ENCODE measurements around the gene STK32B. TPM values are rescaled to one million over a fixed set of nuclear protein-coding genes. Genes with fewer than 3 reads are reported as not detected.

The STK32B gene
- total RNA-seq, 1 donor from 2014 or later = not detected

- intact Hi-C loops (cut with micrococcal nuclease) = no loop called here
- DNase-seq (ENCODE audit: low spot score) = no peak
- Mint-ChIP-seq H3K9me3 (peaks cover 14% of the 10 kb centered on the region), H3K4me1 (ENCODE audit: low read depth) (no peaks in the 10 kb centered on the region), H3K27me3 (ENCODE audit: insufficient read depth) (no peaks in the 10 kb centered on the region), H3K4me3 (no peak overlapping the region), H3K27ac (no peak overlapping the region), H3K36me3 (ENCODE audit: low read depth) (no peaks in the 10 kb centered on the region)
Observed at GRCh38 chr4:5098176-5098575, 46.9 kb downstream of the STK32B start.

- no peaks in the 10 kb centered on the region for H3K27me3 Mint-ChIP-seq (ENCODE audit: insufficient read depth)
- no peaks in the 10 kb centered on the region for H3K36me3 Mint-ChIP-seq (ENCODE audit: low read depth)
- peaks cover 14% of the 10 kb centered on the region for H3K9me3 Mint-ChIP-seq
- DNase-seq (ENCODE audit: low spot score) = no peak
- intact Hi-C loops (cut with micrococcal nuclease) = no loop called here
- H3K4me1 Mint-ChIP-seq (ENCODE audit: low read depth) = no peaks in the 10 kb centered on the region
- H3K27ac Mint-ChIP-seq = no peak overlapping the region
- H3K4me3 Mint-ChIP-seq = no peak overlapping the region
Observed at GRCh38 chr4:5100336-5100735, 49.1 kb downstream of the STK32B start.

GRCh38 chr4:5100986-5101385 is 49.7 kb downstream of the STK32B start:
- H3K9me3 Mint-ChIP-seq = peaks cover 14% of the 10 kb centered on the region
- H3K27me3 Mint-ChIP-seq (ENCODE audit: insufficient read depth) = no peaks in the 10 kb centered on the region
- intact Hi-C loops (cut with micrococcal nuclease) = no loop called here
- H3K4me3 Mint-ChIP-seq = no peak overlapping the region
- DNase-seq (ENCODE audit: low spot score) = no peak
- no peaks in the 10 kb centered on the region for H3K4me1 Mint-ChIP-seq (ENCODE audit: low read depth)
- H3K36me3 Mint-ChIP-seq (ENCODE audit: low read depth) = no peaks in the 10 kb centered on the region
- no peak overlapping the region for H3K27ac Mint-ChIP-seq

- intact Hi-C loops (cut with micrococcal nuclease) = no loop called here
- Mint-ChIP-seq H3K27ac (no peak overlapping the region), H3K4me1 (ENCODE audit: low read depth) (no peaks in the 10 kb centered on the region), H3K36me3 (ENCODE audit: low read depth) (no peaks in the 10 kb centered on the region), H3K9me3 (peaks cover 10% of the 10 kb centered on the region), H3K4me3 (no peak overlapping the region), H3K27me3 (ENCODE audit: insufficient read depth) (no peaks in the 10 kb centered on the region)
- DNase-seq (ENCODE audit: low spot score) = no peak
Observed at GRCh38 chr4:5101571-5101970, 50.3 kb downstream of the STK32B start.

GRCh38 chr4:5110901-5111300 is 59.6 kb downstream of the STK32B start:
- Mint-ChIP-seq H3K36me3 (ENCODE audit: low read depth) (no peaks in the 10 kb centered on the region), H3K9me3 (no peaks in the 10 kb centered on the region), H3K27ac (no peak overlapping the region), H3K4me1 (ENCODE audit: low read depth) (no peaks in the 10 kb centered on the region), H3K4me3 (no peak overlapping the region), H3K27me3 (ENCODE audit: insufficient read depth) (no peaks in the 10 kb centered on the region)
- no peak for DNase-seq (ENCODE audit: low spot score)
- intact Hi-C loops (cut with micrococcal nuclease) = no loop called here

- no peak overlapping the region for H3K4me3 Mint-ChIP-seq
- H3K27me3 Mint-ChIP-seq (ENCODE audit: insufficient read depth) = no peaks in the 10 kb centered on the region
- DNase-seq (ENCODE audit: low spot score) = no peak
- no peaks in the 10 kb centered on the region for H3K9me3 Mint-ChIP-seq
- no peak overlapping the region for H3K27ac Mint-ChIP-seq
- H3K36me3 Mint-ChIP-seq (ENCODE audit: low read depth) = no peaks in the 10 kb centered on the region
- H3K4me1 Mint-ChIP-seq (ENCODE audit: low read depth) = no peaks in the 10 kb centered on the region
- intact Hi-C loops (cut with micrococcal nuclease) = no loop called here
Observed at GRCh38 chr4:5112333-5113095, 61.2 kb downstream of the STK32B start.

GRCh38 chr4:5114950-5115349 is 63.7 kb downstream of the STK32B start:
- intact Hi-C loops (cut with micrococcal nuclease) = no loop called here
- Mint-ChIP-seq H3K36me3 (ENCODE audit: low read depth) (no peaks in the 10 kb centered on the region), H3K27ac (no peak overlapping the region), H3K27me3 (ENCODE audit: insufficient read depth) (no peaks in the 10 kb centered on the region), H3K9me3 (no peaks in the 10 kb centered on the region), H3K4me3 (no peak overlapping the region), H3K4me1 (ENCODE audit: low read depth) (no peaks in the 10 kb centered on the region)
- no peak for DNase-seq (ENCODE audit: low spot score)

- H3K27ac Mint-ChIP-seq = no peak overlapping the region
- intact Hi-C loops (cut with micrococcal nuclease) = no loop called here
- no peak overlapping the region for H3K4me3 Mint-ChIP-seq
- no peaks in the 10 kb centered on the region for H3K27me3 Mint-ChIP-seq (ENCODE audit: insufficient read depth)
- H3K4me1 Mint-ChIP-seq (ENCODE audit: low read depth) = no peaks in the 10 kb centered on the region
- no peaks in the 10 kb centered on the region for H3K36me3 Mint-ChIP-seq (ENCODE audit: low read depth)
- no peak for DNase-seq (ENCODE audit: low spot score)
- no peaks in the 10 kb centered on the region for H3K9me3 Mint-ChIP-seq
Observed at GRCh38 chr4:5118091-5118786, 67.0 kb downstream of the STK32B start.

- intact Hi-C loops (cut with micrococcal nuclease) = no loop called here
- Mint-ChIP-seq H3K9me3 (no peaks in the 10 kb centered on the region), H3K4me3 (no peak overlapping the region)
Observed at GRCh38 chr4:5118994-5119835, 67.9 kb downstream of the STK32B start.

GRCh38 chr4:5120067-5120466 is 68.8 kb downstream of the STK32B start:
- DNase-seq (ENCODE audit: low spot score) = no peak
- intact Hi-C loops (cut with micrococcal nuclease) = no loop called here

More at GRCh38 chr4:5118994-5119835, 67.9 kb downstream of the STK32B start:
- Mint-ChIP-seq H3K36me3 (ENCODE audit: low read depth) (no peaks in the 10 kb centered on the region), H3K27me3 (ENCODE audit: insufficient read depth) (no peaks in the 10 kb centered on the region), H3K27ac (no peak overlapping the region), H3K4me1 (ENCODE audit: low read depth) (no peaks in the 10 kb centered on the region)
- no peak for DNase-seq (ENCODE audit: low spot score)

GRCh38 chr4:5120468-5120867 is 69.2 kb downstream of the STK32B start:
- Mint-ChIP-seq H3K9me3 (no peaks in the 10 kb centered on the region), H3K27ac (no peak overlapping the region), H3K36me3 (ENCODE audit: low read depth) (no peaks in the 10 kb centered on the region), H3K4me3 (no peak overlapping the region), H3K4me1 (ENCODE audit: low read depth) (no peaks in the 10 kb centered on the region), H3K27me3 (ENCODE audit: insufficient read depth) (no peaks in the 10 kb centered on the region)
- intact Hi-C loops (cut with micrococcal nuclease) = no loop called here
- DNase-seq (ENCODE audit: low spot score) = no peak

More at GRCh38 chr4:5120067-5120466, 68.8 kb downstream of the STK32B start:
- Mint-ChIP-seq H3K4me3 (no peak overlapping the region), H3K4me1 (ENCODE audit: low read depth) (no peaks in the 10 kb centered on the region), H3K27ac (no peak overlapping the region), H3K36me3 (ENCODE audit: low read depth) (no peaks in the 10 kb centered on the region), H3K9me3 (no peaks in the 10 kb centered on the region), H3K27me3 (ENCODE audit: insufficient read depth) (no peaks in the 10 kb centered on the region)

GRCh38 chr4:5122114-5122513 is 70.8 kb downstream of the STK32B start:
- no peaks in the 10 kb centered on the region for H3K9me3 Mint-ChIP-seq
- H3K4me3 Mint-ChIP-seq = no peak overlapping the region
- intact Hi-C loops (cut with micrococcal nuclease) = no loop called here
- H3K27me3 Mint-ChIP-seq (ENCODE audit: insufficient read depth) = no peaks in the 10 kb centered on the region
- no peaks in the 10 kb centered on the region for H3K36me3 Mint-ChIP-seq (ENCODE audit: low read depth)
- no peak overlapping the region for H3K27ac Mint-ChIP-seq
- no peak for DNase-seq (ENCODE audit: low spot score)
- no peaks in the 10 kb centered on the region for H3K4me1 Mint-ChIP-seq (ENCODE audit: low read depth)

- intact Hi-C loops (cut with micrococcal nuclease) = no loop called here
- no peaks in the 10 kb centered on the region for H3K36me3 Mint-ChIP-seq (ENCODE audit: low read depth)
- H3K9me3 Mint-ChIP-seq = no peaks in the 10 kb centered on the region
- H3K27ac Mint-ChIP-seq = no peak overlapping the region
- H3K4me1 Mint-ChIP-seq (ENCODE audit: low read depth) = no peaks in the 10 kb centered on the region
- no peaks in the 10 kb centered on the region for H3K27me3 Mint-ChIP-seq (ENCODE audit: insufficient read depth)
- H3K4me3 Mint-ChIP-seq = no peak overlapping the region
- DNase-seq (ENCODE audit: low spot score) = no peak
Observed at GRCh38 chr4:5124876-5125275, 73.6 kb downstream of the STK32B start.
